Colonic mucosa (tissue), 4 donors: ENCODE results near the gene KLK15. TPM values are rescaled to one million over a fixed set of nuclear protein-coding genes. Genes with fewer than 3 reads are reported as not detected.

ENCODE experiments used
- DNase-seq: peaks from one replicate; pipeline ENCODE4 v3.0.0-alpha.2; 2020
- H3K27ac ChIP-seq: fragments of 200-600 bp; one replicate; pipeline ENCODE4 v1.8.0; 2021
- H3K27me3 ChIP-seq: fragments of 200-600 bp; one replicate; pipeline ENCODE4 v1.8.0; 2021
- H3K36me3 ChIP-seq: fragments of 200-600 bp; one replicate; pipeline ENCODE4 v1.8.0; 2021
- H3K4me1 ChIP-seq: fragments of 200-600 bp; one replicate; pipeline ENCODE4 v1.8.0; 2021; ENCODE audit warnings: mild to moderate bottlenecking
- H3K4me3 ChIP-seq: fragments of 200-600 bp; one replicate; pipeline ENCODE4 v1.8.0; 2021
- H3K9ac ChIP-seq, 2 donors: one replicate each; pipeline ENCODE4 v1.7.0; 2013; ENCODE audit warnings: control low read depth in 2 of 2, low read depth in 2 of 2, low read length in 2 of 2
- H3K9me3 ChIP-seq: fragments of 200-600 bp; one replicate; pipeline ENCODE4 v1.8.0; 2021
- CTCF ChIP-seq: fragments of 200-600 bp; IDR thresholded peaks from one replicate; pipeline ENCODE4 v1.8.0; 2022; ENCODE audit warnings: antibody characterized with exemption, mild to moderate bottlenecking
- intact Hi-C: fragments of 100-400 bp; cut with DNase I; formaldehyde crosslinking; loops from one replicate; pipeline ENCODE4 v1.14.1; 2022
- total RNA-seq, 2 donors: library from RNA; stranded (reverse); fragmentation: NEBNext Ultra II Directional in 1 of 2; extraction: Animal tissue kit (Norgen Biotek cat#: 25700) in 1 of 2; gene quantifications; one replicate each; pipeline ENCODE4 v1.2.1, GENCODE V29; 2021
- donor health status: healthy.
- donor health status: DM: no; HTN: no; CAD: no.
- donor health status: DM: no; HTN: no; CAD: no.

KLK15 gene
- total RNA-seq, 2 donors from 2014 or later: 2.9 to 3.6 TPM

GRCh38 chr19:50820549-50821247 lies 12.7 kb downstream of the KLK15 start:
- intact Hi-C loops: no loop called here
- Histone ChIP-seq H3K27me3 (no peaks in the 10 kb centered on the region), H3K27ac (peak overlapping the region; percentile 52), H3K36me3 (no peaks in the 10 kb centered on the region), H3K9me3 (no peaks in the 10 kb centered on the region), H3K9ac (peak overlapping the region; percentile 61 to 71), H3K4me1 (no peaks in the 10 kb centered on the region), H3K4me3 (peak overlapping the region; percentile 19)
- TF ChIP-seq CTCF: no peak
- peak; percentile 92 for DNase-seq

- intact Hi-C loops: no loop called here
- Histone ChIP-seq H3K4me1 (no peaks in the 10 kb centered on the region), H3K36me3 (no peaks in the 10 kb centered on the region), H3K9me3 (no peaks in the 10 kb centered on the region), H3K4me3 (peak overlapping the region; percentile 19), H3K27ac (peak overlapping the region; percentile 52), H3K9ac (peak overlapping the region; percentile 58 to 70), H3K27me3 (no peaks in the 10 kb centered on the region)
- TF ChIP-seq CTCF: no peak
- DNase-seq: peak; percentile 63
Observed at GRCh38 chr19:50820086-50820485, 13.3 kb downstream of the KLK15 start.

GRCh38 chr19:50819636-50820035 lies 13.7 kb downstream of the KLK15 start:
- Histone ChIP-seq H3K9me3 (no peaks in the 10 kb centered on the region), H3K4me1 (no peaks in the 10 kb centered on the region), H3K4me3 (peak overlapping the region; percentile 19), H3K36me3 (no peaks in the 10 kb centered on the region), H3K27ac (peak overlapping the region; percentile 52), H3K9ac (peak overlapping the region; percentile 58 to 70), H3K27me3 (no peaks in the 10 kb centered on the region)
- DNase-seq: no peak
- no peak for TF ChIP-seq CTCF
- intact Hi-C loops: no loop called here

GRCh38 chr19:50818859-50819472 lies 14.4 kb downstream of the KLK15 start:
- Histone ChIP-seq H3K36me3 (no peaks in the 10 kb centered on the region), H3K9me3 (no peaks in the 10 kb centered on the region), H3K4me1 (no peaks in the 10 kb centered on the region), H3K9ac (peak overlapping the region in 1 of 2 donors; percentile 70), H3K27me3 (no peaks in the 10 kb centered on the region), H3K4me3 (peak overlapping the region; percentile 37), H3K27ac (no peak overlapping the region)
- TF ChIP-seq CTCF: no peak
- intact Hi-C loops: no loop called here
- no peak for DNase-seq

GRCh38 chr19:50817941-50818858 lies 15.2 kb downstream of the KLK15 start:
- H3K4me1 ChIP-seq: no peaks in the 10 kb centered on the region
- H3K9me3 ChIP-seq: no peaks in the 10 kb centered on the region
- intact Hi-C loops: no loop called here
- no peaks in the 10 kb centered on the region for H3K27me3 ChIP-seq
- DNase-seq: peak; percentile 93
- no peaks in the 10 kb centered on the region for H3K36me3 ChIP-seq
- TF ChIP-seq CTCF: no peak
- H3K4me3 ChIP-seq: peak overlapping the region; percentile 37
- H3K9ac ChIP-seq: peak overlapping the region in 1 of 2 donors; percentile 70
- H3K27ac ChIP-seq: no peak overlapping the region
